OCI-LY3 (cell line): ENCODE results near the gene CHD6.

Experiments used
- H2AFZ ChIP-seq: fragments of 200-600, 300-600 bp; shearing (Covaris generic); 2 replicates; pipeline ENCODE4 v1.6.0; 2014; ENCODE audit warnings: antibody characterized with exemption, low read depth, low read length
- H3K27ac ChIP-seq: fragments of 200-600, 300-600 bp; sonication (generic); 2 replicates; pipeline ENCODE4 v1.5.1; 2014; ENCODE audit warnings: mild to moderate bottlenecking, low read length, moderate library complexity, mixed read lengths
- H3K27me3 ChIP-seq: fragments of 200-600, 300-600 bp; sonication (generic); 2 replicates; pipeline ENCODE4 v1.6.1; 2014; ENCODE audit warnings: low read depth, low read length, mixed read lengths
- H3K36me3 ChIP-seq: fragments of 200-600, 300-600 bp; sonication (generic); replicated peaks from 2 replicates; pipeline ENCODE3; 2014; ENCODE audit warnings: low read depth, low read length, mixed read lengths
- H3K4me1 ChIP-seq: fragments of 300-600, 200-600 bp; sonication (generic); 2 replicates; pipeline ENCODE4 v1.6.1; 2014; ENCODE audit warnings: low read length, mixed read lengths
- H3K4me2 ChIP-seq: fragments of 200-600, 300-600 bp; sonication (generic); 2 replicates; pipeline ENCODE4 v1.6.1; 2014; ENCODE audit warnings: low read length, mixed read lengths
- H3K4me3 ChIP-seq: fragments of 300-600, 200-600 bp; sonication (generic); 2 replicates; pipeline ENCODE4 v1.5.1; 2014; ENCODE audit warnings: antibody characterized with exemption, mild to moderate bottlenecking, low read length, moderate library complexity
- H3K79me2 ChIP-seq: fragments of 300-600, 200-600 bp; shearing (Covaris generic); 2 replicates; pipeline ENCODE4 v1.6.1; 2014; ENCODE audit warnings: mild to moderate bottlenecking, low read length, mixed read lengths
- H3K9ac ChIP-seq: fragments of 300-600, 200-600 bp; shearing (Covaris generic); 2 replicates; pipeline ENCODE4 v1.6.0; 2014; ENCODE audit warnings: mild to moderate bottlenecking, low read length, moderate library complexity
- H3K9me3 ChIP-seq: fragments of 200-600, 300-600 bp; shearing (Covaris generic); 2 replicates; pipeline ENCODE4 v1.6.1; 2014; ENCODE audit warnings: low read length, mixed read lengths; ENCODE audit not compliant: insufficient read depth
- H4K20me1 ChIP-seq: fragments of 200-600, 300-600 bp; sonication (generic); 2 replicates; pipeline ENCODE4 v1.6.1; 2016; ENCODE audit warnings: low read length, mixed read lengths; ENCODE audit not compliant: insufficient read depth
- EZH2phosphoT487 ChIP-seq: fragments of 200-600 bp; shearing (Covaris generic); IDR thresholded peaks from 2 replicates; pipeline ENCODE4 v1.6.1; 2018; ENCODE audit warnings: antibody characterized with exemption, mixed run types, low read depth
- TF ChIP-seq, protein P1 (sequence below): fragments of 200-600, 300-600 bp; sonication (generic); IDR thresholded peaks from 2 replicates; pipeline ENCODE4 v1.5.1; 2014; ENCODE audit warnings: antibody characterized with exemption, low read length, low read depth

Gene CHD6

DNA sequence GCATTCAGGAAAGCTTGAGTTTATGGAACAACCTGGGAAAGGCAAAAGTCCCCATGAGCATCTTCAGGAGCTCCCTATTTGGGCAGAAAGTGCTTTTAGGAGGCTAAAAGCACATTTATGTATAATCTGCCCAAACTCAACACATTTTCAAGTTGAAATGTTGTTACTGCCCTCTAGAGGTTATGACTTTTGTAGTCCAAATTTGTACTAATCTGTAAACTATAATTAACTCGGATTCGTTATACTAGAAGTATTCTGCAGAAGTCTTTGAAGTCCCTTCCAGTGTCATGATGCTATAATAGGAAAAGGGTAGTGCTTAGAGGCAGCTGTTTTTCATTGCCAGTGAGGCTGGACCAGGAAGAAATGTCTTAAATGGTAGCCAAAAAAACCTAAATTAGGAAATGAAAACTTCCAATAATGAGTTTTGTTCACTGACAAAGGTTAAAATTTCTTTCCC lies 206.8 kb downstream of the CHD6 start:
- TF ChIP-seq, protein P1, sequence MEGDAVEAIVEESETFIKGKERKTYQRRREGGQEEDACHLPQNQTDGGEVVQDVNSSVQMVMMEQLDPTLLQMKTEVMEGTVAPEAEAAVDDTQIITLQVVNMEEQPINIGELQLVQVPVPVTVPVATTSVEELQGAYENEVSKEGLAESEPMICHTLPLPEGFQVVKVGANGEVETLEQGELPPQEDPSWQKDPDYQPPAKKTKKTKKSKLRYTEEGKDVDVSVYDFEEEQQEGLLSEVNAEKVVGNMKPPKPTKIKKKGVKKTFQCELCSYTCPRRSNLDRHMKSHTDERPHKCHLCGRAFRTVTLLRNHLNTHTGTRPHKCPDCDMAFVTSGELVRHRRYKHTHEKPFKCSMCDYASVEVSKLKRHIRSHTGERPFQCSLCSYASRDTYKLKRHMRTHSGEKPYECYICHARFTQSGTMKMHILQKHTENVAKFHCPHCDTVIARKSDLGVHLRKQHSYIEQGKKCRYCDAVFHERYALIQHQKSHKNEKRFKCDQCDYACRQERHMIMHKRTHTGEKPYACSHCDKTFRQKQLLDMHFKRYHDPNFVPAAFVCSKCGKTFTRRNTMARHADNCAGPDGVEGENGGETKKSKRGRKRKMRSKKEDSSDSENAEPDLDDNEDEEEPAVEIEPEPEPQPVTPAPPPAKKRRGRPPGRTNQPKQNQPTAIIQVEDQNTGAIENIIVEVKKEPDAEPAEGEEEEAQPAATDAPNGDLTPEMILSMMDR: peak; percentile 79
- no peak for TF ChIP-seq EZH2phosphoT487
- no peak overlapping the region for H3K9ac ChIP-seq
- H3K36me3 ChIP-seq: peaks cover 89% of the 10 kb centered on the region

DNA sequence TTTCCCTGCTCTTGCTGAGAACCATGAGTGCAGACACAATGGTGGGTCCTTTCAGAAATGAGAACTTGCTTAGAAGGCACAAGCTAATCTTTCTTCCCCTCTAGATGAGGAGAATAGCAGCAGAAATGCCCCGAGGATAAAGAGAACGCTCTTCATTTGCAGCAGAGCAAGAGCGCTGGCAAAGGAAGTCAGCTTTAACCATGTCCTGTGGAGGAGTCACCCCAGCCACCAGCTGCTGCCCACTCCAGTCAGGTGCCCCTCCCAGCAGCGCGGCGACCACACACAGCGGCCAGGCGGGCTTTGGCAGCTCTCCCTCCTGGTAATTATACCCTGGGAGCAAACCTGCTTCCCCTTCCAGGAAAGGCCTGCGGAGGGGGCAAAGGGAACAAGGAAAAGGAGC lies 209.2 kb downstream of the CHD6 start:
- Histone ChIP-seq H3K79me2 (no peaks in the 10 kb centered on the region), H3K27ac (no peak overlapping the region), H3K4me3 (no peak overlapping the region), H3K9ac (no peak overlapping the region), H4K20me1 (no peaks in the 10 kb centered on the region), H2AFZ (no peak overlapping the region), H3K27me3 (no peaks in the 10 kb centered on the region), H3K9me3 (no peaks in the 10 kb centered on the region), H3K4me2 (no peak overlapping the region), H3K36me3 (peaks cover 85% of the 10 kb centered on the region), H3K4me1 (peaks cover 13% of the 10 kb centered on the region)
- no peak for TF ChIP-seq EZH2phosphoT487
- TF ChIP-seq, protein P1: no peak

More for the DNA sequence above, 206.8 kb downstream of the CHD6 start:
- no peaks in the 10 kb centered on the region for H4K20me1 ChIP-seq
- H3K27me3 ChIP-seq: no peaks in the 10 kb centered on the region
- H3K27ac ChIP-seq: no peak overlapping the region
- H3K4me1 ChIP-seq: peaks cover 5% of the 10 kb centered on the region; the same call in 1 of the 2 replicates
- H3K79me2 ChIP-seq: no peaks in the 10 kb centered on the region
- H3K9me3 ChIP-seq: no peaks in the 10 kb centered on the region
- no peak overlapping the region for H2AFZ ChIP-seq
- no peak overlapping the region for H3K4me3 ChIP-seq
- no peak overlapping the region for H3K4me2 ChIP-seq

DNA sequence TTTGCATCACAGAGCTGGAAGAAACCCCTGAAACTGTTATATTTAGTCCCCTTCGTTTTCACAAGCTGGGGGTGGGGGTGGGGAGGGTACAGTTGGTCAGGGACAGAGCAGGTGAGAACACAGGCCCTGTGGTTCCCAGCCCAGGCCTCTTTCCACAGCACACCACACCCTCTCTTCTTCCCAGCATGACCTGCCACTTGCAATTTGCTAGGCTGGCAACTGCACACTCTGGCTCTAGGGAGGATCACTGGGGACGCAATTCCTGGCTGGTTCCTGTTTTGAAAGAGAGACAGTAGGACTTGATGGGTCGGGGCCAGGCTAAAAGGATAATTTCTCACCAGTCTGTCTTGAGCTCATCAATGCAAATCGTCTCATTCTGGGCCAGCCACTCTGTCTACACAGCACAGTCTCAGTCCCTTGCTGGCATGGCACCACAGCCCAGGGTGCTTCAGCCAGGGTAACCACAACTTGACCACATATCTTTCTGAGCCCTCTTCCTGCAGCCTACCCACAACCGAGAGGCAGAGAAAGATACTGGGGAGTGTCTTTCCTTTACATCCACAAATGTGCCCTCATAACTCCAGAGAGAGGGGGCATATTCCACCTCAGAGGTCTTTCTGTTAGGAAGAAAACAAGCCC lies 209.9 kb downstream of the CHD6 start:
- no peak overlapping the region for H3K9ac ChIP-seq
- H3K36me3 ChIP-seq: peaks cover 82% of the 10 kb centered on the region
- H3K4me2 ChIP-seq: no peak overlapping the region
- no peaks in the 10 kb centered on the region for H3K79me2 ChIP-seq
- no peak overlapping the region for H2AFZ ChIP-seq
- H3K9me3 ChIP-seq: no peaks in the 10 kb centered on the region
- TF ChIP-seq EZH2phosphoT487: no peak
- TF ChIP-seq, protein P1: no peak
- H3K4me3 ChIP-seq: no peak overlapping the region
- H4K20me1 ChIP-seq: no peaks in the 10 kb centered on the region
- no peaks in the 10 kb centered on the region for H3K27me3 ChIP-seq
- no peak overlapping the region for H3K27ac ChIP-seq
- H3K4me1 ChIP-seq: peaks cover 17% of the 10 kb centered on the region

DNA sequence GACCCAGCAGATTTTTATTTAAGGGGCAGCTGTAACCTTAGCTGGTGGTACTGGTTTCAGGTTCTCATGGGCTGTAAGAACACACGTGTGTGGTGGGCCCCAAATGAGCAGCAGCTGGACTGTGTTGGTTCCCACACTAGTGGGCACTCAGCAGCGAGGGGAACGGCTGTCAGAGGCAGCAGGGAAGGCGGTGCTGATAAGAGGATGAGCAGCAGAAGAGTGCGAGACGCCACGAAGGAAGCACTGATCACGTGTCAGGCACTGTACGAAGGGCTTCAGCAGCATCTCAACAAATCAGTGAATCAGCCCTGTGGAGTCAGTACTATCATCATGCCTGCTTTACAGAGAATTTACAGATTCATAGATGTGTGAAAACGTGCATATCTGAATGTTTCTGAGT lies 210.6 kb downstream of the CHD6 start:
- no peak overlapping the region for H3K4me2 ChIP-seq
- peaks cover 23% of the 10 kb centered on the region for H3K4me1 ChIP-seq
- H3K79me2 ChIP-seq: no peaks in the 10 kb centered on the region
- peaks cover 82% of the 10 kb centered on the region for H3K36me3 ChIP-seq
- no peak for TF ChIP-seq EZH2phosphoT487
- TF ChIP-seq, protein P1: no peak
- no peak overlapping the region for H2AFZ ChIP-seq
- no peak overlapping the region for H3K9ac ChIP-seq
- H3K9me3 ChIP-seq: no peaks in the 10 kb centered on the region
- H3K4me3 ChIP-seq: no peak overlapping the region
- H3K27me3 ChIP-seq: no peaks in the 10 kb centered on the region
- H3K27ac ChIP-seq: no peak overlapping the region
- no peaks in the 10 kb centered on the region for H4K20me1 ChIP-seq
